IPS DF 19.7 (cell line): ENCODE data around the gene COLEC12.

ENCODE experiments used
- DNase-seq: peaks from one replicate; pipeline ENCODE4 v3.0.0-alpha.2; 2013; ENCODE audit warnings: low read depth, low spot score

COLEC12 gene

GRCh38 chr18:475202-476031 is 25.1 kb downstream of the COLEC12 start:
- DNase-seq, result peak; percentile 80

- DNase-seq, result no peak
Observed at GRCh38 chr18:474416-474815, 26.1 kb downstream of the COLEC12 start.

- no peak for DNase-seq
Observed at GRCh38 chr18:473802-474201, 26.7 kb downstream of the COLEC12 start.

DNA sequence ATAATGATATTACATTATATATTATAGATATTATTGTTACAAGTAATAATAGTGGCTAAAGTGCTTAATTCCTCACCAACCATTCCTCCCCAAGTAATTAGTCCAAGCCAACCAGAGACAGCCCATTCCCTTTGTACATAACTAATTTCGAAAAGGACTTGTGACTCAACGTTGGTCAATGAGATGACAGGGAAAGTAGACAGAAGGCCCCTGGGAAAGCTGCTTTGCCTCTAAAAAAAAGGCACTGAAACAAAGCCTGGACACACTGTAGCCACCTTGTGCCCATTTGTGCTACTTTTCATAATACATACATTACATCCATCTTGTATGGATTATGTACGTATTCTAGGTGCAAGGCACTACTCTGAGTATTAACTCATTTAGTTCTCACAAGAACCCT is 28.8 kb downstream of the COLEC12 start:
- DNase-seq, result no peak

- no peak for DNase-seq
Observed at GRCh38 chr18:470661-471501, 29.6 kb downstream of the COLEC12 start.

GRCh38 chr18:468955-469790 is 31.3 kb downstream of the COLEC12 start:
- no peak for DNase-seq

DNA sequence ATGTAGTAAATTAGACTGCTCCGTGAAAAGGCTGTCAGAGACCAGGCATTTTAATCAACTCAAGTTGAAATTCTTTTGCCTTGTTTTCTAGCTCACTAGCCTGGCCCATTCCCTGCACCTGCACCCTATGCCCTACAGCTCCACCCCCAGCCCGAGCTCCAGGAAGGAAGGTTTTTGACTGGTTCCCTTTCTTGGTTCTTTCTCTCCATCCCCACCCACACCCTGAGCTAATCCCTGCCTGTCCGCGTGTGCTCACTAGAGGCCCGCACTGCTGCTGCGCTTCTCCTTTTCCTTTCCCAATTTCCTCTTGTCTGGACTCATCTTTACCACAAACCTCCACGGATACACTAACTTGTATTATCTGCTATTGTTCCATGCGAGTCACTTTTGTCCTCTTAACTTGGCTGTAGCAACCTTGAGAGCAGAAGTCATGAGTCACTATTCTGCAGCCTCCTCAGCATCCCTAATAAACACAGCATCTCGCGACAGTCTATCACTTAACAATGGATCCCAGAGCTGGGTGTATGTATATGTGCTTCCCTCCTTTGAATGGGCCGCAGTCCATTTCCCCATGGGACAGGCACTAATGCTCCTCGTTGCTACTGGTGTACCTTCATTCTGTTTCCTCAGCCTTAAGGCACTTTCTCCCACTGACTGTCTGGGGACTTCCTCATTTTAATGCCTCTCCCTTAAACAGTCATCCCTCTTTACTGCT is 36.5 kb downstream of the COLEC12 start:
- DNase-seq, result no peak

- no peak for DNase-seq
Observed at GRCh38 chr18:463403-463802, 37.1 kb downstream of the COLEC12 start.

DNA sequence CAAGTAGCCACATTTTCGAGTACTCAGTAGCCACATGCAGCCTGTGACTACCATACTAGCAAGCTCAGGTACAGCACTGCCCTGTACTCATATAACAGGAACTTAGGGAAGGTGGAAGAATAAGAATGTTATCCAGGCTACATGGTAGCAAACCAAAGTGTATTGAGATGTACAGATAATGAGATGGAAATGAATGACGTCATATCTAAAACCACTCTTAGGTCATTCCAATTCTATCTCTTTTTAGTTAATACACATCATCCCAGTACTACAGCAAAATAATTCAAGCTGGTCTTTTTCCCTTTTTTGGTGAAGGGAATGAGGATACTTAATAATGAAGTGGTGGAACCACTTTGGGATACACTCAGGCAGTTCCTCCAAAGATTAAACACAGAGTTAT is 38.7 kb downstream of the COLEC12 start:
- DNase-seq, result no peak

- DNase-seq, result no peak
Observed at GRCh38 chr18:460791-461190, 39.7 kb downstream of the COLEC12 start.

DNA sequence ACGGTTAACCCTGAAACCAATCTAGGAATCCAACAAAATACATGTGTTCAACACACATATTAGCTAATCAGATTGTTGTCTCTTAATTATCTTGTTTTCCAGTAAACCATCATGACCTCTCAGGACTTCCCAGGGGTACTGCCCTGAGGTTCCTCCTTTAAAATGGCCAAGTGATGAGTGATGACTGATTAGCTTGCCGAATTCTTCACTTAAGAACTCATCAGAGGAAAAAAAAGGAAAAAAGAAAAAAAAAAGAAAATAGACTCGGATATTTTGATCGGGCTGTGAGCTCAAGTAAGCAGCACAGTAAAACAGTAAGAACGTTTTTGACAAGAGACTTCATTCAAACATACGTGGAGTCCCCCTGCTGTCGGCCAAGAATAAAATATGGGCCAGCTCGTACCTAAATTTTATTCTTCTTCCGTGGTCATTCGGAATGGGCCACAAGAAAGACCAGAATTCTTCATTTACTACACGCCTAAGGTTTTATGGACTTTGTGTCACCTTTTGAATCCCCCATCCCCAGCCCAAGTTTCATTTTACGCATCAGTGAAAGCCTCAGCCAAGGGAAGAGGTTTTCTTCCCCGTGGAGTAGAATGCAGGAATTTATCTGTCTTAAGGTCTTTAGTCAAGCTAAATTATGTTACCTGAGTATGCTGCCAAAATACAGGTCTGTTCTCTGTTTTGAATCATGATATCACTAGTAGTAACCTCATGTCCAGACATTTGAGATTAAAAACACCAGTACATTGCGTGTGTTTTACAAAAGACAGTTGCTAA is 40.5 kb downstream of the COLEC12 start:
- DNase-seq, result no peak

GRCh38 chr18:457521-458412 is 42.7 kb downstream of the COLEC12 start:
- no peak for DNase-seq

GRCh38 chr18:457140-457519 is 43.4 kb downstream of the COLEC12 start:
- no peak for DNase-seq

DNA sequence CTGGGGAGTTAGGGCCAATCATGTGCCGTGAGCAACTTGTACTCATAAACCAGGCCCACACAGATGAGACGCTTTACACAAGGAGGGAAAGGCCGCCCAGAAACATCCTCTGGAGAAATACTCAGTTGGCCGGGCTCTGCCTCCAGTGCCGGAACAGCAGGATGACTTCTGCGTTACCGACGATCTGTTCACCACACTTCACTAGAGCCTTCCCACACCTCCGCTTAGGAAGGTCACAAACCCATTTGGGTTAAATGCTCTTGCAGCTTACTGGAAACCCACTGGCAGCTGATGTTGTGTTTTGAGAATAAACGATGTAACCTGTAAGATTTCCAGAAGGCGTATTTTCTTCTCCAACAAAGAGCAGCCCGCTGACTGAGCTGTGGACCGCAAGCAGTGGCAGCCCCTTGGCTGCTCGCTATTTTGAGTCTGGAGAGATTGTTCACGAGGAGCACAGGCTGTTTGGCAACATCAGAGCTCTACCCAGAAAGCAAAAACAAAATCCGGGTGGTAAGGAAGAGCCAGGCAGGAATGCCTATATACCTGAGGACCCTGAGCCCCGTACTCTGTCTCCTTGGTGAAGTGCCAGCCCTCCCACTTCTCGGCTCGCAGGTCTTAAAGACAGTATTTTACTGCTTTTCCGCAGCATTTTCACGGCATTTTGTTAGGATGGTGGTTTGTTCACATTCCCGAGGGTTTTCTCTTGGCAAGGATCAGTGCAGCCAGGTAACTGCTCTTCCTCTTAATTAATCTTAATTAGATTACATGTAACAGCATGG is 44.0 kb downstream of the COLEC12 start:
- DNase-seq, result no peak

DNA sequence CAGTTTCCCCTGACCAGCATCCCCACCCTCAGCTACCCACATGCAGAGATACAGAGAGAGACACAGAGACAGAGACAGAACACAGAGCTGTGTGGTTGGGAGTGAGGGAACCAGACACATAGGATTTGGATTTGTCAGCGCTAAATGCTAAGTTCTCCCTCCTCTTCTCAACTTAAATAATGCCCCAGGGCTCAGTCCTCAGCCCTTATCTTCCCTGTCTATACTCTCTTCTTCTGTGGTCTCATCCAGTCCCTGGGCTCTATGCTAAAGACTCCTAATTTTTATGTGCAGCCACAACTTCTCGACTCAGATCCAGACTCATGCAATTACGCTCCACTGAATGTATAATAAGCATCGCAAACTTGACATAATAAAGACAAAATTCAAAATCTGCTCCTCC is 47.1 kb downstream of the COLEC12 start:
- DNase-seq, result no peak

GRCh38 chr18:452816-453215 is 47.7 kb downstream of the COLEC12 start:
- DNase-seq, result no peak

DNA sequence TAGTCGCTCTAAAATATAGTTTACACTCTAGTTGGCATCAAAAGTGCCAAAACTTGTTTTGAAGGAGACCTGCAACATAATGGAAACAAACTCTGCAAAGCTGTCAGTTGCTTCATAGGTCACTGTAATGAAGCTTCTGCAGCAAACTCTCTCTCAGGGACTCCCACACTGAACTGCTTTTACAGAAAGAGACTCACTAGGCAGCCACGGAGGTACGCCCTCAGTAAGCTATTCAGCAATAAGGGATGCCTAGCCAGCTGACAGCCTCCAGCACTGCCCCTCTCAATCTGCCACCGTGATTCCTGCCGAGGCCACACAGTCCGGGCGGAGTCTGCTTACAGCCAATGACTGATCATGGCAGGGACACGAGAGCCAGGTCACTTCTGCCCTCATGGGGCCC is 51.1 kb downstream of the COLEC12 start:
- no peak for DNase-seq

- no peak for DNase-seq
Observed at GRCh38 chr18:448116-448790, 52.2 kb downstream of the COLEC12 start.
